Right lobe of liver (tissue), 4 donors: ENCODE results near the gene COPG2.

ENCODE experiments used
- POLR2A ChIP-seq: fragments of 450-650 bp; IDR thresholded peaks from one replicate; pipeline ENCODE4 v1.6.1; 2017; ENCODE audit warnings: antibody characterized with exemption, mild to moderate bottlenecking
- TF ChIP-seq, protein P1 (sequence below), 4 donors: fragments of 200-600 bp in 3 of 4; fragments of 450-650 bp in 1 of 4; IDR thresholded peaks; one replicate each; pipeline versions ENCODE4 v1.5.1 to v1.8.0; 2016 to 2022; ENCODE audit warnings: antibody characterized with exemption in 4 of 4, mild to moderate bottlenecking in 2 of 4
- donor health status: DM: no; HTN: no; CAD: no.
- donor health status: DM: no; HTN: no; CAD: no.
- donor health status: DM: no; HTN: yes; CAD: no.

DNA sequence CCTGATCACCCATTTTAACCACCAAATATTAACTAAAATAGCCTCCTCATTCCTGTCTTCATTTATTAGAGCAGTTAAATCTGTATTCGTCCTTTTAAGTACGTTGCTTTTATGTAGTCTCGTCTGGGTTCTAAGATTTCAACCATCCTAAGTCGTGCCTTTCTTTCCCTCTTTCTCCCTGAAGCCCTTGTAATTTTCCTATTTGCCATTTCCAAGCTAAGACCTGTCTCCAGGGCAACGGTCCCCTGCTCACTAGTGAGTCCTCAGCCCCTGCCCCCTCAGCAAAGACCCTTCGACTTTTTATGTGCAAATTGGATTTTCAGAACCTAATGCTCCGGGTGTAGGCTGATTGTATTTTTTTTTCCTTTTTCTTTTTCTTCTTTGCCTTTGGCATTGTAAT is 192.8 kb downstream of the COPG2 start:
- TF ChIP-seq, protein P1, sequence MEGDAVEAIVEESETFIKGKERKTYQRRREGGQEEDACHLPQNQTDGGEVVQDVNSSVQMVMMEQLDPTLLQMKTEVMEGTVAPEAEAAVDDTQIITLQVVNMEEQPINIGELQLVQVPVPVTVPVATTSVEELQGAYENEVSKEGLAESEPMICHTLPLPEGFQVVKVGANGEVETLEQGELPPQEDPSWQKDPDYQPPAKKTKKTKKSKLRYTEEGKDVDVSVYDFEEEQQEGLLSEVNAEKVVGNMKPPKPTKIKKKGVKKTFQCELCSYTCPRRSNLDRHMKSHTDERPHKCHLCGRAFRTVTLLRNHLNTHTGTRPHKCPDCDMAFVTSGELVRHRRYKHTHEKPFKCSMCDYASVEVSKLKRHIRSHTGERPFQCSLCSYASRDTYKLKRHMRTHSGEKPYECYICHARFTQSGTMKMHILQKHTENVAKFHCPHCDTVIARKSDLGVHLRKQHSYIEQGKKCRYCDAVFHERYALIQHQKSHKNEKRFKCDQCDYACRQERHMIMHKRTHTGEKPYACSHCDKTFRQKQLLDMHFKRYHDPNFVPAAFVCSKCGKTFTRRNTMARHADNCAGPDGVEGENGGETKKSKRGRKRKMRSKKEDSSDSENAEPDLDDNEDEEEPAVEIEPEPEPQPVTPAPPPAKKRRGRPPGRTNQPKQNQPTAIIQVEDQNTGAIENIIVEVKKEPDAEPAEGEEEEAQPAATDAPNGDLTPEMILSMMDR (IDR thresholded peaks at IDR 0.05) = no peak
- TF ChIP-seq POLR2A = no peak
